ENCODE measurements around the gene CELF6.

CELF6 gene

DNA sequence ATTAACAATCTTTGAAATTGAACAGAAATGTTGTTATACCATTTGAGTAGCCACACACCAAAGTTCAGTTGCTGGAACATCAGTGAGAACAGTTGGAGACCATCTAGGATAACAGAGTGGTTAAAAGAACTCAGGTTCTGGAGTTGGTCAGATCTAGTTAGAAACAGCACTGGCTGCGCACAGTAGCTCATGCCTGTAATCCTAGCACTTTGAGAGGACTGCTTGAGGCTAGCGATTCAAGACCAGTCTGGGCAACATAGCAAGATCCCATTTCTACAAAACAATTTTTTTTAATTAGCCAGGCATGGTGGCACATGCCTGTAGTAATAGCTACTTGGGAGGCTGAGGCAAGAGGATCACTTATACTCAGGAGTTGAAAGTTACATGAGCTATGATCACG lies 81.4 kb downstream of the CELF6 start:
- Histone ChIP-seq H3K27ac (ENCODE audit: low read depth, low read length) (no peak overlapping the region), H3K27me3 (ENCODE audit: insufficient read depth, low read length) (peaks cover 81% of the 10 kb centered on the region), H3K36me3 (ENCODE audit: insufficient read depth, low read length) (peaks cover 28% of the 10 kb centered on the region), H3K4me1 (ENCODE audit: insufficient read depth, low read length) (peaks cover 33% of the 10 kb centered on the region; the same call in 1 of the 2 replicates), H3K4me3 (ENCODE audit: low read length) (no peak overlapping the region), H3K9me3 (ENCODE audit: insufficient read depth, low read depth, low read length) (no peaks in the 10 kb centered on the region), H3K9ac (ENCODE audit: low read depth, low read length) (no peak overlapping the region)
- WGBS: 97% methylated on average over 3 of the region's 3 CpGs

DNA sequence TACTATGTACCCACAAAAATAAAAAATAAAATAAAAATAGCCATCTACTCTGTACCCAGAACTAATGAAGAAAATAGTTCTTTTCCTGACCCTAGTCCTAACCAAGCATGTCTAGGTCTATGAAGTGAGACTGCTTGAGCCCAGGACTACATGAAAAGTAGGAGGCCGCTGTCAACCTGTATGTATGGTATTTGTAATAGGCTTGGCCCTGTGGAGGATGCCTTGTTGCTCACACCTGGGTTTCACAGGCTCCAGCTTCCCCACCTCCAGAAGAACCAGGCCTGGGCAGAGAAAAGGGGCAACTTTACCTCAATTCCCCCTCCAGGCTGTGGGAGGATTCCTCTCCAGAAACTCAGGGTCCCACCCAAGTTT lies 82.1 kb downstream of the CELF6 start:
- Histone ChIP-seq H3K4me1 (ENCODE audit: insufficient read depth, low read length) (peaks cover 26% of the 10 kb centered on the region; the same call in 1 of the 2 replicates), H3K9ac (ENCODE audit: low read depth, low read length) (peak overlapping the region; percentile 28; the same call in 1 of the 2 replicates), H3K27me3 (ENCODE audit: insufficient read depth, low read length) (peaks cover 84% of the 10 kb centered on the region), H3K4me3 (ENCODE audit: low read length) (no peak overlapping the region), H3K36me3 (ENCODE audit: insufficient read depth, low read length) (peaks cover 28% of the 10 kb centered on the region), H3K27ac (ENCODE audit: low read depth, low read length) (no peak overlapping the region), H3K9me3 (ENCODE audit: insufficient read depth, low read depth, low read length) (no peaks in the 10 kb centered on the region)
- WGBS: 91% methylated on average over 1 of the region's 1 CpG

DNA sequence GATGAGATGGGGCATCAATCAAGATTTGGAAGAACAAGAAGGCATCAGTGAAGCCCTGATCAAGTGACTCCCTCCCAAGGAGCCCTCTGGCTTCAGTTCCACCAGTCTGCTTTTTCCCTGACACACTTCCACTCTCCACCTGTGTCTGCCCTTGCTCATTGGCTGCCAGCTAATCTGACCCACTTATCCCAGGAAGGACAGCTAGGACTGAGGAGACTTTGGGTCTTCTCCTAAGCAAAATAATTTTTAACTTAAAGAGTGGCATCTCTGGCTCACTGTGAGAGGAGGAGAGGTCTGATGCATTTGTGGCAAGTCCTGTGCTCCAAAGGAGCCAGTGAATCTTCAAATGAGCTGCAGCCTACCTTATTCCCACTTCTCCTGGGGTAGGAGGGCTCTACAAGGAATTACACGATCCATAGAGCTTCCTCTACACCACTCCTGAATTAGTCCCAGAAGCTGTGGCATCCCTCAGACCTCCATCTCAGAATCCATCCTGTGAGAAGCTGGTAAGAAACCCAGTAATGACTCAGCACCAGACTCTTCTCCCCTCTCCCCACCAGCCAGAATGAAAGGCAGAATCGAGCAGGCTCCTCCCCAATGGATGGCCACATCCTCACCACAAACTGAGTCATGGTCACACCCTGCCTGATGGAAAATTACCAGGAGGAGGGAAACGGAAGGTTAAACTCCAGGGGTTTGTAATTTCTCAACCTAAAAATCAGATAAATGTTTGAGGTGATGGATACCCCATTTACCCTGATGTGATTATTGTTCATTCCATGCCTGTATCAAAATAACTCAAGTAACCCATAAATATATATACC lies 82.7 kb downstream of the CELF6 start:
- Histone ChIP-seq H3K4me1 (ENCODE audit: insufficient read depth, low read length) (peaks cover 28% of the 10 kb centered on the region), H3K27me3 (ENCODE audit: insufficient read depth, low read length) (peaks cover 89% of the 10 kb centered on the region), H3K9ac (ENCODE audit: low read depth, low read length) (peak overlapping the region; percentile 61; the same call in 1 of the 2 replicates), H3K9me3 (ENCODE audit: insufficient read depth, low read depth, low read length) (no peaks in the 10 kb centered on the region), H3K36me3 (ENCODE audit: insufficient read depth, low read length) (peaks cover 26% of the 10 kb centered on the region), H3K27ac (ENCODE audit: low read depth, low read length) (peak overlapping the region; percentile 31; the same call in 1 of the 2 replicates), H3K4me3 (ENCODE audit: low read length) (peak overlapping the region; percentile 32; the same call in 1 of the 2 replicates)
- WGBS: 57% methylated on average over 2 of the region's 3 CpGs

DNA sequence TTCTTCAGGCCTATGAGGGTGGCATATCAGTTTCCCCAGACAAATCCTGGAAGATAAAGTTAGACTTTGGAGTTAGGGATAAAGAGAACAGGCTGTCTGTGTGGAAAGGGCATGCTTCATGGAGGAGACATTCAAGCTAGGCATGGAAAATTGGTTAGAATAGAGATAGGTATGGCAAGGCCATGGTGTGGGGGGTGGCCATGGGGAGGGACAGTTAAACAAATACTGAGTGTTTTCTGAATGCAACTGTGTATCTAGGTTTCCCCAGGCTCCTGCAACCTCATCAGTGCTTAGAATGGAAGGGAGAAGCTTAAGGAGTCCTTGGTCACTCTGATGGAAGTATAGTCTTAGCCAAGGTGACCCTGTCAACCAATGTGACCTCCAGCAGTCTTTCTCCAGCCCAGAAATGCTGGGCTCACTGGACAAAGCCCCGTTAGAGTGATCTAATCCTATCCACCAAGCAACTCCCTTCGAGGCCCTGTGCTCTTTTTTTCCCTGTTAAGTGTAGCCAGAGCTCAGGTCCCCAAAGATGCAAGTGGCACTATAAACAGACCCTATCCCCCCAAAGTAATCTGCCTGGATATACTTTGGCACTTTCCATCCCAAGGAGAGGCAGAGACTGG lies 83.5 kb downstream of the CELF6 start:
- H3K27ac ChIP-seq (ENCODE audit: low read depth, low read length): no peak overlapping the region
- H3K36me3 ChIP-seq (ENCODE audit: insufficient read depth, low read length): peaks cover 18% of the 10 kb centered on the region
- 94% methylated on average over 2 of the region's 2 CpGs for WGBS
- H3K4me1 ChIP-seq (ENCODE audit: insufficient read depth, low read length): peaks cover 29% of the 10 kb centered on the region
- H3K9ac ChIP-seq (ENCODE audit: low read depth, low read length): no peak overlapping the region; the same call in 1 of the 2 replicates
- no peaks in the 10 kb centered on the region for H3K9me3 ChIP-seq (ENCODE audit: insufficient read depth, low read depth, low read length)
- H3K27me3 ChIP-seq (ENCODE audit: insufficient read depth, low read length): peaks cover 85% of the 10 kb centered on the region
- peak overlapping the region; percentile 32; the same call in 1 of the 2 replicates for H3K4me3 ChIP-seq (ENCODE audit: low read length)

DNA sequence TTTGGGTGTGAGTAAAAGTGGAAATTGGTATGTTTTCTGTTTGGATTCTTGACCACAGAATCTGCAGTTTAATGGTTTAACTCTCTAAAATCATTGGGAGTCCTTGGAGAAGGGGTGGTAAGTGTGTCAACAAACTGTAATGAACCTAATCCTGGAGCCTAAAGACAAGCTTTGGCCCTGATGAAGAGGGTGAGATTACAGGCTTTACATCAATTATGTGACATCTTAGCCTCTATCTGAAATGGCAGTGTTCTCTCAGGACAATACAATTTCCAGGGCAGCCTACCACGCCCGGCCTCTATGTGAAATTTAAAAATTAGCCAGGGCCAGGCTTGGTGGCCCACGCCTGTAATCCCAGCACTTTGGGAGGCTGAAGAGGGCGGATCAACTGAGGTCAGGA lies 84.7 kb downstream of the CELF6 start:
- H3K27ac ChIP-seq (ENCODE audit: low read depth, low read length): no peak overlapping the region
- peaks cover 6% of the 10 kb centered on the region for H3K36me3 ChIP-seq (ENCODE audit: insufficient read depth, low read length)
- peaks cover 73% of the 10 kb centered on the region for H3K27me3 ChIP-seq (ENCODE audit: insufficient read depth, low read length)
- WGBS: 89% methylated on average over 4 of the region's 4 CpGs
- no peak overlapping the region for H3K9ac ChIP-seq (ENCODE audit: low read depth, low read length)
- H3K4me3 ChIP-seq (ENCODE audit: low read length): no peak overlapping the region
- peaks cover 29% of the 10 kb centered on the region for H3K4me1 ChIP-seq (ENCODE audit: insufficient read depth, low read length)
- H3K9me3 ChIP-seq (ENCODE audit: insufficient read depth, low read depth, low read length): no peaks in the 10 kb centered on the region

All from HUES64 (cell line).